Activated T-cell treated with anti-CD3 and anti-CD28 coated beads for 24 hours (primary cell): ENCODE results near the gene HDAC10.
A peak's percentile ranks its signal among the peaks of the same experiment; 100 is the strongest.

ENCODE experiments used
- DNase-seq: peaks from one replicate; pipeline ENCODE4 v3.0.0-alpha.2; 2020; ENCODE audit warnings: low read depth

The HDAC10 gene

DNA sequence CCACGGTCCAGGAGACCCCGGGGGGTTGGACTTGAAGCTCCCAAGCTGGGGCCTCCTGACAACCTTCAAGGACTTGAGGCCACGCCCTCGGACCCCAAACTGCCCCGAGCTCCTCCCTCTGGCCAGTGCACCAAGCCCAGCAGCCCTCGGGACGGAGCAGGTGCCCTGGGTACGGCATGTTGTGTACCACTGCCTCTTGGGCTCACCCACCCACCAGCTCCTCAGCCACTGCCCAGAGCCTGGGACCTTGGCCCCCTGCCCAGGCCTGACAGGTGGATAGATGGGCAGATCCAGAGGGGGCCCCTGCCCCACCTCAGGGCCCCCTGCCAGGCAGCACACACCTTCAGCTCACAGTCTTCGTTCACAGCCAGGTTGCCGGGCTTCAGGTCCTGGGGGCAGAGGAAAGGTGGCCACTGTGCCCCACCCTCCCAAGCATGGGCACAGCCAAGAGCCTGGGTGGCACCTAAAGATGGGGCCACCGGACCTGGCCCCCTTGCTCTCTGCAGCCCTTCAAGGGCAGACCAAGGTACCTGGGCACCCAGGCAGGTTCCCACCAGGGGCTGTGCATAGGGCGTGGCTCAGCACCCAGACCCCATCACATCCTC is 5.3 kb upstream of the HDAC10 start:
- no peak for DNase-seq

DNA sequence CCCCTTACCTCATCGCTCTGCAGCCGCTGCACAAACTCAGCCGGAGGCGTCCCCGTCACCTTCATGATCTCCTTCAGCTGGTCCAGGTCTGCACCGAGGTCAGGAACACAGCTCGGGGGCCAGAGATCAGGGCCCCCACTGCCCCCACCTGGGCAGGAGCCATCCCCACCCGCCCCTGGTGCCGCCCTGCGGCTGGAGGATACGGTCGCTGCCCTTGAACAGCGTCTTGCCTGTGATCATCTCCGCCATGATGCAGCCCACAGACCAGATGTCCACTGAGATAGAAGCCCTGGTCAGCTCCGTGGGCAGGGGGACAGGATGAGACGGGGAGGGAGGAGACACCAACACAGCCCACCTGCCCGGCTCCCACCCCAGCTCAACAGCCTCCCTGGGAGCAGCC is 4.5 kb upstream of the HDAC10 start:
- DNase-seq, result no peak

DNA sequence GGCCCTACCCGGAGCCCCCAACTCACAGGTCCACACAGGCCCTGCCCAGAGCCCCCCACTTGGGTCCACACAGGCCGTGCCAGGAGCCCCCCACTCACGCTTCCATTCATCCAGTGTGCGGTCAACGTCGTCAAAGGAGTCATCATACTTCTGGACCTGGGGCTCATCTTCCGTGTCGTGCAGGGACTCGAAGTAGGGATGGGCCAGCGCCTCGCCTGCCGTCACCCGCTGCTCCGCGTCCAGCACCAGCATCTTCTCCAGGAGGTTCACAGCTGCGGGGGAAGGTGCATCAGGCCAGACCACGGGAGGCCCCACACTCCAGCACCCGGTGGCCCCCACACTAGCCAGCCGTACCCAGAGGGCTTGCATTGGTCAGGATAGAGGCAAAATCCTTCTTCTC is 4.0 kb upstream of the HDAC10 start:
- no peak for DNase-seq

DNA sequence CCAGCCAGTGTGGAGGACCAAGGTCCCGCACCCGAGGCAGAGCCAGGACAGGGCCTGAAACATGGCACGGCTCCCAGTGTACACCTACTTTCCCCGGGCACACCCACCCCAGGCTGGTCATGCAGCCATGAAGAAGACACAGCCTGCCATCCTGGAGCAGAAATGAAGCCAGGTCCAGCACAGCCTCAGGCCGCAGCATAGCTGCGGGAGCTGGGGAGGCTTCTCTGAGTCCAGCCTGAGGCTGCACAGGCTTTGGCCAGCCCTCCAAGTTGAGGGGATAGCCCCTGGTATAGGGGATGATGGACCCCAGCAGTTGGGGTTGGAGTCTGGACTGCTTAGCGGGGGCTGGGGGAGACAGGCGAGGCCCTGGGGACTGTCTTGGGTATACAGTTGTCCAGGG is 2.9 kb upstream of the HDAC10 start:
- no peak for DNase-seq

DNA sequence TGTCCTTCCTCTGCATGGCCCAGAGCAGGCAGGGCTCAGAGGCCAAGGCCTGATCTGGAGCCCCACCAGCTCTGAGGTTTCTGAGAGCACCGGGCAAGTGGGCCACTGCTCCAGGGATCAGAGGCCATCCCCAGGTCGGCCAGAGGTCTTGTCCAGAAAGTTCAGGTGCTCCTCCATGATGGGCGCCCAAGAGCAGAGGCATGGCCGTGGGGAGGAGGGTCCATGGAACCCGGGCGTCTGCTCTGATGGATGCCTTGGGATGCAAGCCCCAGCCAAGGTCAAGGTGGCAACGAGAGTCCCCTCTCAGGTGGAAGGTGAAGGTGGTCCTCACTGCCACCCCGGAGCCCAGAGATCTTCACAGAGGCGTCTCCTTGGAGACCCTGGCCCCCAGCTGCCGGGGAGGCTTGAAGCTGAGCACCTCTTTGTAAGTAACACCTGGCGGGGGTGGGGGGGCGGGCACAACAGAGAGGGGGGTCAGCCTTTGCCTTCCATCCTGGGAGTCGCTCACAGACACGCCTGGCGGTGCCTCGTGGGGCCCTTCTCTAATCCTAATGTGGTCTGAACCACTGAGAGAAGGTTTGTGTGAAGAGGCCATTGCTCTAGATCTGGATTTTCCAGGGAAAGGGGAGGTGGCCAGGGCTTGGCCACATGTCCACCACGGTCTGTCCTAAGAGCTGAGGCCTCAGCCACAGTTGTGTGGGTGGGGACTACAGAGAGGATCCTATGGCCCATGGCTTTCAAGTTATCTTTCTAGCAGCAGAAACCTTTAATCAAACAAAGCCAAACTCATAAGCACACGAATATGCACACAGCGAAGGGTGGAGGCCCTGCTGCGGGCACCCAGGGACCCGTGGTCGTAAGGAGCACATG is 2.2 kb upstream of the HDAC10 start:
- no peak for DNase-seq

DNA sequence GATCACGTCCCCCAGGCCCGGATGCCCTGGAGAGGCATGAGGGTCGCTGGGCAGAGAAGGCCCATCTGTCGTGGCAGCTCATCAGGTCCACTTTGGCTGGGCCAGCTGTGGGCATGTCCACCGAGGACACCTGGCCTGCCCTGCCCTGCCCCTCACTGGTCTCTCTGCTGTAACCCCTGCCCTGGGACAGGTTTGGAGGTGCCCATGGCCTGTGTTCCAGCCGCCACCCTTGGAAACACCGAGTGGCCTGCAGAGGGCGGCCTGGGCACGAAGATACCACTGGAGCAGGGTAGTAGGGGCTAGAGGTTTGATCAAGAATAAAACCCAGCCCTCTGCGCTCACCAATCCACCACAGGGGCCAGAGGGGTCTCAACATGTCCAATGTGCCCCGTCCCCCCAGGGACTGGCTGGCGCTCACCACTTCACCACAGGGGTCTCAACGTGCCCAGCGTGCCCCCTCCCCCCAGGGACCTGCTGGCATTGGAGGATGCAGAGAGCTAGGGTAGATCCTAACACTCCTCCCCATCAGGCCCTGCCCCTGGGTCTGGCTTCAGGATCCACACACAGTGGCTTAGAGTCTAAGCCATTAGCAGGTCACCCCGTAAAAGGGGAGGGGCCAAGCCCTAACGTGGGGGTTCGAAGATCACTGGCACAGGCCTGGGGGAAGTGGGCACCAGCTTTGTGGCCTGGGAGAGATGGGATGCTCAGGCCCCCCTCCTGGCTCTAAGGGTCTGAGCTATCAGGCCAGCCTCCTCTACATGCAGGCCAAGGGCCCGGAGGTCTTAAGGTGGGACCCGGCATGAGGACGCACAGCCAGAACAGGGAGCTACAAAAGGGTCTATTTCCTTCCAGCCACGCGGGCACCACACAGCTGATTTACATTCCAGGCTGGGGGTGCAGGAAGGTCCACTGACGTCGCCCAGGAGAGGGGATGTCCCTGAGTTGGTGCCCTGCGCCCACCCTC is 1.3 kb upstream of the HDAC10 start:
- peak; percentile 56 for DNase-seq

DNA sequence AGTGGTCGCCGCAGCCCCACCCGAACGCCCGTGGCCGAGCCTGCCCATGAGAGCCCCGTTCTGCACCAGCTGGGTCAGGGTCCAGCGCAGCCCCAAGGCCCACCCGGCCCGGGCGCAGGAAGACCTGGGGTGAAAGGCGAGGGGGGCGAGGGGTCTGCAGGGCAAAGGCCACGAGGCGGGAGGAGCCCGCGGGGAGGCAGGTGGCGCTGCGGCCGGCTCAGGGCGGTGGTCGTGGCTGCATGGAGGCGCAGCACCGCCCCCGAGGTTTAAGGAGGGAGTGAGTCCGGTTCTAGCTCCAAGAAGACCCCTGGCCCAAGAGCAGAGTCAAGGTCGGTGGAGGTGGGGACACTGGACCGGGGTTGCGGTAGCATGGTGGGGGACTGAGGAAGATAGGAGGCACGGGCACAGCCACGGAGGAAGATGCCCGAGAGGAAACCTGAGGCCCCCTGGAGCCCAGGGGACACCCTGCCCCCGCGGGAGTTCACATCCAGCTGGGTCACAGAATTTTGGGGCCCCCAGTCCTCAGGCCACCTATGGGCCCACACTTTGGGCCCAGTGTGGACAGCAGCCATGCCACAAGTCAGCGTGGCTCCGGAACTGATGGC is 514 bp upstream of the HDAC10 start:
- no peak for DNase-seq

DNA sequence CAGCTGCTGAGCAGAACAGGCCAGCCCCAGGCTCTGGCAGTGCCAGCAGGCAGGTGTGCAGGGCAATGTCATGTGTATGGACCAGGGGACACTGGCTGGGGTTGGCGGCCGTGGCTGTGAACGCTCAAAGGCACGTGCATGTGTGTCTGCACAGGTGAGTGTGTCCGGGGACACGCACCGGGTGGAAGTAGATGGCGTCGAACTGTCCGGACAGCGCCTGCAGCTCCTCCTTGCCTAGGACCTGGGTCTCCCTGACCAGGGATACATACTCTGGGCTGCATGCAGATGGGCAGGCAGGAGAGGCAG is 863 bp downstream of the HDAC10 start:
- DNase-seq, result no peak

DNA sequence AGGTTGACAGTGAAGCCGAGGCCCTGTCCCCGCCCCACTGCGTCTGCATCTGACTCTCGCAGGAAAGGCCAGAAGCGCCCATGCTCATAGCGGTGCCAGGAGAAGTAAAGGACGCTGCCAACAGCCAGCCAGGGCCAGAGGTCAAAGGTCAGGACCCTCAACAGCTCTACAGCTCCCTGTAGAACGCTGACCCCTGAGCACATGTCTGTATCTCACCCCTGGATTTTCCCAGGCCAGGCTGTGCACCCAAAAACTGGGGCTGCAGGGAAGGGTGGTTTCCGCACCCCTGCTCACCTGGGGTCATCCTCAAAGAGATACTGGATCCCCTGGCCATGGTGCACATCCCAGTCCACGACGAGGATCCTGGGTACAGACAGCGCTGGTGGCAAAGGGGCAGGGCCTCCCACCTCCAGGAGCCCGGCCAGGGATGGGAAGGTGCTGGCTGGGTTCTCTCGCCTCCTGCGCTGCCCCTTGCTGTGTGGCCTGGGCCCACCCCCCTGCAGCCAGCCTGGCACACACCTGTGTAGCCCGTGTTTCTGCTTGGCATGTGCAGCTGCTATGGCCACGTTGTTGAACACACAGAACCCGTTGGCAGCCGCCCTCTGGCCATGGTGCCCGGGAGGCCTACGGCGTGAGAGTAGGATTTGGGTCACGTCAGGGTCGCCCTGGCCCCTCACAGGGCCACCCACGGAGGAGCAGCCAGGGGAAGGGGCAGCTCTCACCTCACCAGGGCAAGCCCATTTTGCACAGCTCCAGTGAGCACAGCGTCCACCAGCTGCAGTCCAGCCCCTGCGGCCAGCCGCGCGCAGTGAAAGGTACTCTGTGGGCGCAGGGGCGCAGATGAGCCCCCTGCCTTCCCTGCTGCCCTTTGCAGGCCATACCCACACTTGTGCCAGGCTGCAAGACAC is 1.5 kb downstream of the HDAC10 start:
- DNase-seq, result no peak

DNA sequence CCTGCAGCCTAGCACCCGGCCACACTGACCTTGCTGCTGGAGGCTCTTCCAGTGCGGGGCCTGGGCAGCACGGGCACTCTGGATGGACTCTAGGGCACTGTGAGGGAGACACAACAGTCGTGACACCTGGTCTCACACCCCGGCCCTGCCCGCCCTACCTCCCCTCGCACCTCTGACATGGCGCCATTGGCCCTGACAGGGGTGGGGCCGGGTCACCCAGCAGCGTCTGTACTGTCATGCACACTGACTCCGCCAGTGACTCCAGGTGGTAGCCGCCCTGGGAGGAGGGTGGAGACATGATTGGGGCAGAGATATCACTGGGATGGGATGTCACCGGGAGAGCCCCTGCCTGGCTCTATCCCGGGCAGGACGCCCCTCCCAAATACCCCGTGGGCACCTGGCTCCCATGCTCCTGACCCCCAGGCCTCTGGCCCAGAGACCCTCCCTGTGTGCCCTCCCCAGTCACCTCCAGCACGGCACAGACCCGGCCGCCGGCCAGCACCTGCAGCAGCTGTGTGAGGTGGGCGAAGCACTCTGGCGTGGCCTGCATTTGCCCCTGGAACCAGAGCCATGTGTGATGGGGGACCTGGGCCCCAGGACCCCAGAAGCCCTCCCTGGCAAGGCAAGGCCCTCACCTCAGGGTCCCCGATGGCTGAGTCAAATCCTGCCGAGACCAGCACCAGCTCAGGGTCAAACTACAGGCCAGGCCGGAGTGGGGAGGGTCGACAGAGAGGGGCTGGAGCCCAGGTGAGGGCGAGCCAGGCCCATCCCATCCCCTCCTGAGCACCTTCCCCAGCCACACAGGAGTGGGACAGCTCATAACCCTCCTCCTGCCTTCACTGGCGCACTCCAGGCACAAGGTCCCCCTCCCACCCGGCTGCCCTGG is 2.6 kb downstream of the HDAC10 start:
- DNase-seq, result no peak

DNA sequence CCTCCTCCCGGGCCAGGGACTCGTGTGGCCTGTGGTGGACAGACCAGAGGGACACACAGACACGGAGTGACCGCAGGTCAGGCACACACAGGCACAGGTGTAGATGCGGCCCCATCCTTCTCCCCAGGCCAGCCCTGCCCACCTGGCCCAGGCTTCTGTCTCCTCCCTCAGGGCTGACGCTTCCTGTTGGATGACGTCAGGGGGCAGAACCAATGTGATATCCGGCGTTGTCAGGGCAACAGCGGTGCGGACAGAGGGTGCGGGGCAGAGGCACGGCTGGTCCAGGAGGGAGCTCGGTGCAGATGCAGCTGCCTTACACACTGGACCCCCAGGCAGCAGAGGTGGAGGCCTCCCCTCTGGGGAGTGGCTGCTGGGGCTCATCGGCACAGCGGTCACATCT is 3.3 kb downstream of the HDAC10 start:
- DNase-seq, result no peak

DNA sequence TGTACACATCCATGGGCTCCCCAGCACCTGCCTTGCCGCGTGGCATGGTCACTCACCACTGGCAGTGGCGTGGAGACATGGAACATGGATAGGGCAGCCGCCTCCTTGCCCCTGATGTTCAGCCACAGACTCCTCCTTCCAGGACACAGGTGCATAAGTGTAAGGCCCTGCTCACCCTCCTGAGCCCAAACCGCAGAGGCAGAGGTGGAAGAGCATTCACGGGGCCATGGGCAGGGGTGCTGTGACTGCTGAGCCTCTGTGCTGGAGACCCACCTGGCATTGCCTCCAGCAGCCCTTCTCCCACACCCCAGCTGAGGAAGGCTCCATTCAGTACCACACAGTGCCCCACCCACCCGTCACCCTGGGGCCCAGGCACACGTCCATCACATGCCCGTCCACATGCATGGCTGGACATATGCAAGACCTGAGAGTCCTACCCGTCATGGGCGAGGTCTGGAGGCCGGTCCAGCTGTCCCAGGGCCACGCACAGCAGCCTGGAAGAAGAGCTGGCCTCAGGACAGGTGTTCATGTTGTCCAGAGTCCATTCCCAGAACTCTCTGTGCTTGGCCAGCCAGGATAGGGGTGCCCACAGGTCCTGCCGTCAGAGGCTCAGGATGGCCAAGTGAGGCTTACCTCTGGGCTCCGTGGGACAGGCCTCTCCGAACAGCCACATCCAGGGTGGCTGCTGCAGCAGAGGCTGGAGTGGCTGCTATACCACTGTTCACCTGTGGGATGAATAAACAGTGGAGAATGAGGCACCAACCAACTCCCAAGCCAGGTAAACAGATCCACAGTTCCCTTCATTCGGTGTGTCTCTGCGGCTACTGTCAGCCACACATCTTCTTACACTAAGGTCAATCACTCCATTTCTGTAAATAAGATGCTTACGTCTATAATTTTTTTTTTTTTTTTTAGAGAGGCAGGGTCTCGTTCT is 4.6 kb downstream of the HDAC10 start:
- DNase-seq, result no peak

DNA sequence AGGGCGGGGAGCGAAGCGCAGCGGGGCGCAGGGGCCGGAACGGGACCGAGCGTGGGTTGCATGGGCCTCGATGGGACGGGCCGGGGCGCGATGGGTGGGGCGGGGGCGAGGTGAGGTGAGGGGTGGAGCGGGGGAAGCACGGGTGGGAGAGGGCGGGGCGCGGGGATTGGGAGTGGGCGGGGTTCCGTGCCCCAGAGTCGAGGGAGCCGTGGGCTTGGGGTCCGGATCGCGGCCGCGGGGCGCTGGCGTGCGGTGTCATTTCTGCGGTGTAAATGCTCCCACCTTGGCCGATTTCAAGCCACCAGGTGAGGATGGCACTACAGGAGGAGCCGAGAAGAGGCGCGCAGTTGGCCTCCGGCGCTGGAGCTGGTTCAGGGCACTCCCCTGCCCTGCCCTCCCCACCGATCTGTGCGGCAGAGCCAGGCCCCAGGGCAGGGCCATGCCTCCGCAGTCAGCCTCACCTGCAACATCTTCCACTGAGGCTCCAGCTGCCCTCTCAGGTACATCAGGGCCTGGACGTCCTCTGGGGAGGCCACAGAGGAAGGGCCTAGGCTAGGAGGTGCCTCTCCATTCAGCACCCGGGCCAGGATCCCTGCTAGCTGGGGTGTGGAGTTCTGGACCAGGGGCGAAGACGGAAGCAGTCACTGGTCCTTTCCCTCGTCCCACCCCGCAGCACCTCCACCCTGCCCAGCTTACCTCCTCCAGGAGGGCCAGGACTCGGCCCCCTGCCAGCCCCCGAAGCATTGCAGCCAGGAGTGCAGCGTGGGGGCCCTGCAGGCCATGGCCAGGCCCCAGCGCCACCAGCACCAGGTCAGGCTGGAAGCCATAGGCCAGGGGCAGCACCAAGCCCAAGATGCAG is 5.6 kb downstream of the HDAC10 start:
- no peak for DNase-seq

DNA sequence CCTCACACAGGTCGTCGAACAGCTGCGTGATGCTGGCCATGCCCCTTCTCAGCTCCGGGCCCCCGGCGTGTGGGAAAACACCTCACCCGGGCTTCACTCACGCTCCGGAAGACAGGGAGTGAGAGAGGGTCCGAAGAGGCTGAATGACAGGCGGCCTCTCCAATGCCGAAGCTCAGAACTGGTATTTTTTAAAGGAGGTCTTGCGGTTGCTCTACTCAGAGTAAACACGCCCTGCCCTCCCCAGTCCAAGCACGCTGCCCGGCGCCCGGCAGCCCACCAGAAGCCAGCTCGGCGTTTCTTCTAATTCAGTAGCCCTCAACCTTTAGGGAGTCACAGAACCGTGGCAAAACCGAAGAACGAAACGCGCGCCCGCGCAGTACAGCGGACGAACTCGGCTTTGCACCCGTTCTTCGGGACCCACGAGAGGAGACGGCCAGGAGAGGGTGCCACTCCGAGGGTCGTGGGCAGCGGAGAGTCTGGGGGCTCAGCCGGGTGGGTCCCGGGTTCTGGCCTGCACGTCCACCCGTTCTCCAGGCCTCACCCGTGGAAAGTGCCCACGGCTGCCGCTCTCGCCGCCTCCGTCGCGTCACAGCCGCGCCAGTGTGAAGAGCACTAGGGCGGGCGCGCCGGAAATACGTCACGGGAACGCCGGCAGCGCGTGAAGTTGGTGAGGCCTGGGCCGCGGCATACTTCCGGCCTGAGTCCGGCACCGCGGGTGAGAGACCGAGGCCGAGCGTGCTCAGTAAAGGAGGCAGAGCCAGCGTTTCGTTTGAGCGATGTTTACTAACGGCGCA is 6.4 kb downstream of the HDAC10 start, which contains the start of gene TUBGCP6:
TUBGCP6 (minus strand) TSS at position 604 of the 794 bp plus-strand sequence; CDS start at position 40, 564 bp downstream.
- DNase-seq, result peak; percentile 89

DNA sequence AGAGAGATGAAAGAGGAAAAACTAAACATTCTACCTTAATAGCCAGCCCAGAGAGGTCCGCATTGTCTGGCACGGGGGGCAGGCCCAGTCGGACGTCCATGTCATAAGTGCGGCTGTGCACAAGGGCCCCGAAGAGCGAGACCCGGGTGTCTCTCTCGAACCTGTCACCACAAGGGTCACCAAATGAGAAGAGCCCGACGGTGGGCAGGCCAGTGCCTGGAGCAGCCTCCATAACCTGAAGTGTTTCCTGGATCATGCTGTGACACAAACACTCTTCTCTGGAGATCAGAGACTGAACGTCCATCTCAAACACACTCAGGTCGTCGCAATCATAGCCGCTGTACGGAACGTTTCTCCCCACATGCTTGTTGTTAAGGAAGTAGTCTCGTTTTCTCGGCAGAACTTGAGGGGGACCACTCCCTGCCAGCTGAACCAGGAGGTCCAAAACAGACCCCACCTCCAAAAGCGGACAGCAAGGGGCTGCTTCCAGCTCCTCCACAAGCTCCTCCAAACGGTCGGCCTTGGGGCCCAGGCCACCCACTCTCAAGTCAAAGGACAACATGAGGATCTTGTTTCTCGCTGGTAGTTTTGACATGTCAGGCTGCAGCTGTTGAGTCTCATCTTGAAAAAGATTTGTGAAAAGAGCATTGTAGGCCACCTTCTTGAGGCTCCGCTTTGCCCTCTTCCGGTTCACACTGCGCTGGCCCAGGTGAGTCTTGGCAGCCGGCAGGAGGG is 7.2 kb downstream of the HDAC10 start:
- DNase-seq, result no peak

DNA sequence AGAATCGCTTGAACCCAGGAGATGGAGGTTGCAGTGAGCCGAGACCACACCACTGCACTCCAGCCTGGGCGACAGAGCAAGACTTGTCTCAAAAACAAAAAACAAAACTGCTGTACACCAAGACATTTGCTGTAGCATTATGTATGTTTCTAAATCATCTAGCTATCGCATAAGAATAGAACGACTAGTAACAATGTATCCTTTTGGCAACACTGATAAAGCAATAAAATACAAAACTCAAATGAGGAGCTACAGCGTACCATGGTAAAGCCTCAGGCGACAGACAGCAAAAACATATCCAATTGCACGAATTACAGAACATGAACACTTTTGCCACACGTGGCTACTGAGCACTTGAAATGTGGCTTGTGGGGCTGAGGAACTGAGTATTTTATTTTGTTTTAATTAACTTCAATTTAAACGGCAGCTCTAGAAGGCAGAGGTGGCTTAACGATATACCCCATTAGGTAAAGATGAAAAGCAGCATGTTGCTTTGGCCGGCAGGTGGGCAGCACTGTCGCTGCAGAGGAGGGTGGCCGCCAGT is 8.6 kb downstream of the HDAC10 start:
- DNase-seq, result no peak
